GM12878 (cell line): ENCODE results near the gene NELFB.

Source experiments
- CBX3 ChIP-seq: fragments of 200-600 bp; sonication (generic); IDR thresholded peaks from 2 replicates; pipeline ENCODE4 v1.6.1; 2016; ENCODE audit warnings: low read depth, borderline replicate concordance
- CEBPZ ChIP-seq: fragments of 150-350 bp; IDR thresholded peaks from 2 replicates; pipeline ENCODE4 v1.6.1; 2016; ENCODE audit warnings: low read depth, low read length
- CREB1 ChIP-seq: IDR thresholded peaks from 2 replicates; pipeline ENCODE4 v1.6.1; 2012; ENCODE audit warnings: low read depth, mild to moderate bottlenecking, inconsistent platforms
- FOXK2 ChIP-seq: fragments of 450-650 bp; IDR thresholded peaks from 2 replicates; pipeline ENCODE4 v1.6.1; 2017; ENCODE audit warnings: mild to moderate bottlenecking, moderate library complexity
- KDM1A ChIP-seq: fragments of 200-600 bp; sonication (generic); IDR thresholded peaks from 2 replicates; pipeline ENCODE4 v1.6.1; 2016; ENCODE audit warnings: borderline replicate concordance
- ZBTB33 ChIP-seq: fragments of 450-650 bp; IDR thresholded peaks from 2 replicates; pipeline ENCODE4 v1.6.1; 2017; ENCODE audit warnings: mild to moderate bottlenecking
- TF ChIP-seq, protein P1 (sequence below): IDR thresholded peaks from 2 replicates; pipeline ENCODE4 v1.6.1; 2011; ENCODE audit warnings: low read depth, mild to moderate bottlenecking, low read length, moderate library complexity, borderline replicate concordance; ENCODE audit errors: extremely low read depth
- TF ChIP-seq, protein P2 (sequence below): IDR thresholded peaks from 2 replicates; pipeline ENCODE4 v1.6.1; 2011; ENCODE audit warnings: low read depth, low read length, improper control_type of control experiment, borderline replicate concordance

DNA sequence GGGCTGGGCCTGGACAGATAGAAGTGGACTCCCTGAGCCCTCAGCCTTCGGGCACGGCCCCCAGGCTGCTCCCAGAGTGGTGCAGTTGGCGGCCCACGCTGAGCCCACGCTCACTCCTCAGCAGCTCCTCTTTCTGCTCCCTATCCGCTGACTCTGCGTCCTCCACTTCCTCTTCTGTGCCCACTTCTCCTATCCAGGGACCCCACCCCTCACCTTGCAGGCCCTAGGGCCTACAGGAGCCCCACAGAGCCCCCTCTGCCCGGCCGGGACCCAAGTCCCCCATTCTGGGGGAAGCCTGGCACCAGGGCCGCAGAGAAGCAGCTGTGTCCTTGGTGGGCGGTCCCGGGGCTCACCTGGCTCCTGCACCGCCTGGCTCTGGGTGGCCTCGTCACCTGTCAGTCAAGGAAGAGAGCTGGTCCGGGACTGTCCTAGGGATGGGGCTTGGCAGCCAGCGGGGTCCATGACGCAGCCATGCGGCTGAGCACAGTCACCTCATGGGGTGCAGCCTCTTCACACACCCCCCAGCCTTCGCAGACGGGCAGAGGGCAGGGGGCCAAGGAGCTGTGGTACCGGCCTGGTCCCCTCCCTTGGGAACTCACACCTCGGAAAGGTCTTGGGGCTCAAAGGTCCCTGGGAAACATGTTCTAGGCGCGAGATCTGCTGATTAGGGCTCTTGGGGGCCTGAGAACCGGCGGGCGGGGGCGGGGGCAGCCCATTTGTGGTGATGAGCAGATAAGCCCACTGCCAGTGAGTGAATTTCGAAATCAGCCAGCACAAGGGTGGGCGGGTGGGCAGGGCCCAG lies 52.3 kb downstream of the NELFB start:
- no peak for TF ChIP-seq ZBTB33
- TF ChIP-seq, protein P1, sequence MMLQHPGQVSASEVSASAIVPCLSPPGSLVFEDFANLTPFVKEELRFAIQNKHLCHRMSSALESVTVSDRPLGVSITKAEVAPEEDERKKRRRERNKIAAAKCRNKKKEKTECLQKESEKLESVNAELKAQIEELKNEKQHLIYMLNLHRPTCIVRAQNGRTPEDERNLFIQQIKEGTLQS: no peak
- no peak for TF ChIP-seq CBX3
- no peak for TF ChIP-seq CREB1
- no peak for TF ChIP-seq KDM1A
- TF ChIP-seq CEBPZ: no peak
- no peak for TF ChIP-seq FOXK2
- TF ChIP-seq, protein P2, sequence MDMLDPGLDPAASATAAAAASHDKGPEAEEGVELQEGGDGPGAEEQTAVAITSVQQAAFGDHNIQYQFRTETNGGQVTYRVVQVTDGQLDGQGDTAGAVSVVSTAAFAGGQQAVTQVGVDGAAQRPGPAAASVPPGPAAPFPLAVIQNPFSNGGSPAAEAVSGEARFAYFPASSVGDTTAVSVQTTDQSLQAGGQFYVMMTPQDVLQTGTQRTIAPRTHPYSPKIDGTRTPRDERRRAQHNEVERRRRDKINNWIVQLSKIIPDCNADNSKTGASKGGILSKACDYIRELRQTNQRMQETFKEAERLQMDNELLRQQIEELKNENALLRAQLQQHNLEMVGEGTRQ: no peak
